Stimulated activated CD4-positive, alpha-beta T cell treated with anti-CD3 and anti-CD28 coated beads, TNF-alpha, amount 100 ng/mL, for 48 hours (primary cell): ENCODE results near the gene GCSH.
"Not testable (repeated sequence)": the region's sequence is repeated elsewhere in the genome, so short reads cannot be mapped to it uniquely, and the experiment has no call there.

Experiments used
- DNase-seq, 3 donors: peaks; one replicate each; pipeline ENCODE4 v3.0.0-alpha.2; 2020; ENCODE audit warnings: low read depth in 3 of 3

GCSH gene

GRCh38 chr16:81095953-81096714, at the start of gene GCSH:
GCSH (minus strand) TSS chr16:81096395; CDS start chr16:81096278, 117 bp downstream.
- DNase-seq, result peak; percentile 92 to 97 (median 96)

DNA sequence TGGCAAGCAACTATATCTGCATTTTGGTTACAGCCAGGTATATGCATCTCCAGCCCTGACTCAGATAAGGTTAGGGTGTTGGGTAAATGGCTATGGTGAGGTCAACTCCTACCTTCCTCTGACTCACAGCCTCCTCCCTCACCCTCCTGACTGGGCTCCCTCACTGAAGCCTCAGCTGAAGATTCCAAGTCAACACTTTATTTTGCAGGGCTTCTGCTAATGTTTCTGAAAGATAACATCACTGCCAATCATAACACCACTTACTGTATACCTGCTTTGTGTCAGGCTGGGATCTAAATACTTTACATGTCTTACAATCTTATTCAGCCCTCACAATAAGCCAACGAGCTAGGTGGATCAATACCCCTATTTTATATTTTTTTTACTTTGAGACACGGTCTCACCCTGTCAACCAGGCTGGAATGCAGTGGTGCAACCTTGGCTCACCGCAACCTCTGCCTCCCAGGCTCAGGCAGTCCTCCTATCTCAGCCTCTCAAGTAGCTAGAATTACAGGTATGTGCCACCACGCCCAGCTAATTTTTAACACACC, 47.8 kb upstream of the GCSH start:
- no peak for DNase-seq

DNA sequence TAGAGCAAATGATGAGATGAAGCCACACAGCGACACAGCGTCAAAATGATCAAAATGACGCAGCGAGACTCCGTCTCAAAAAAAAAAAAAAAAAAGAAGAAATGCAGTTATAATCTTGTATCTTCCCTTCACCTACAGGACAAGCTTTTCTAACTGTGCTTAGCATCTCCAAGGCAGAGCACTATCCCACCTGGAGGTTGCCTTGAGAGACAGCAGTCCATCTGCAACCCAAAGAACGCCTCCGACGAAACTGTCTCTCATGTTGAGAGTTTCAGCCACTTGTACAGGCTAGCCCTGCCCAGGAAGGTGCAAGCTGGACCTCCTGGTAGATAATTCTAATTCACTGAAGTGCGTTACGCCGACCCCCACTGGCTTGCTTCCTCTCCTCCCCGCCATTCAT, 46.7 kb upstream of the GCSH start:
- DNase-seq, result no peak

GRCh38 chr16:81140930-81141780, 45.0 kb upstream of the GCSH start:
- peak in 1 of 3 donors; percentile 8 for DNase-seq

DNA sequence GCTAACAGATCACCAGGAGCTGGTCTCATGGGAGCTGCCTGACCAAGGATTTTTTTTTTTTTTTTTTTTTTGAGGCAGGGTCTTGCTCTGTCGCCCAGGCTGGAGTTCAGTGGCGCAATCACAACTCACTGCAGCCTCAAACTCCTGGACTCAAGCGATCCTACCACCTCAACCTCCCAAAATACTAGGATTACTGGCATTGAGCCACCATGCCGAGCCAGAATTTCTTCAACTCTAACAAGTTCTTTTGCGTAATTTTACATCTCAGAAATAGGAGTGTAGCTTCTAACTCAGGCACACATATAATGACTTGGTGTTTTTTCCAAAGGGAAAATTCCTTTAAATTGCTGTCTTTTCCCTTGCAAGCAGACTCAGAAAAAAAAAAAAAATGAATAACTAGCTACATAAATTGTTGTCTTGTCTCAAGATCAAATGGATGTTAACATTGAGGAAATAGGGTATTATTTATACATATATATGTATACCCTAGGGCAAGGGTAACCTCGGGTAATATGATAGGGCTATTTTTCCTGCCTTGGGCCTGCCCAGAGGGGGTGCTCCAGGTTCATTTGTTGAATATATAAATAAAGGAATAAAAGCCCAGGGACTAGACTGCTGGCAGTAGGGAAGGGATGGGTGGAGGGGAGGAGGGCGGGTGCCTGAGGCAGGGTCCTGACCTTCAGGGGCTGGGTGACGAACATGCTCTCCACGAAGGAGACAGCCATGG, 42.8 kb upstream of the GCSH start:
- no peak for DNase-seq

DNA sequence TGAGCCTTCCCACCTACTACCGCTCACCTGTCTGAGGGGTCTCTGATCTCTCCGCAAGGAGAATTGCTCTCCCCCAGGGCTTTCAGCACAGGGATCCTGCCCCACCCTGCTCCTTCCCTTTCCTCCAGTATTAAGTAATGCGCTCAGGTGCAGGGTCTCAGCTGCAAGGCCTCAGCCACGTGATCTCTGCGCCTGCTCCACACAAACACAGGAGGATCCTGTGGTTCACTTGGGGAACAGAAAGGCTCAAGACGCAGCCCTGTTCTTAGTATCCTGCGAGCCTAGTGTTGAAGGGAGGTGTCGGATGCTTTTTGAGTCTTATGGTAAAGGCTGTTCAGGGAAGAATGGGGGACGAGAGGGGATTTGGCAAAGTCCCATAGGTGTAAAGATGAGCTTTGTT, 41.6 kb upstream of the GCSH start:
- DNase-seq, result no peak

- DNase-seq, result no peak
These were observed 40.5 kb upstream of the GCSH start for GRCh38 chr16:81136390-81137335.

- no peak for DNase-seq
These were observed 33.9 kb upstream of the GCSH start for GRCh38 chr16:81130126-81130525.

- no peak for DNase-seq
These were observed 32.7 kb upstream of the GCSH start for GRCh38 chr16:81128726-81129524.

DNA sequence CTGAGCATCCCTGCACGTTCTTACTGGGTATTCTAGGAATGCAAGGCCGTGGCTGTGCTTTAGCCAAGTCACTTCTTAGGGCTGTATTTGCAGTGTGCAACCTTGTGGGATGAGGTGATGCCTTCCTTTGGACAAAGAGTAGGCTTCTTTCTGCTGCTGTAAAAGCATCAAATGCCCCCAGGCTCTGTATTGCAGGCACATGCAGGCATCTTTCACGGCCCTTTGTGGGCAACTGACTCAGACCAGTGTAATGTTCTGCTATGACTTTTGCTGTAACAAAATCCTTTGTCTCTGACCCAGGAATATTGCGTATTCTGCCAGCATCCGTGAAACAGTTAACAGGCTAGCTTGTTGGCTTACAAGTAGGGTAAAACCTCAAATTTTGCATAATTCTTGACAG, 30.9 kb upstream of the GCSH start:
- no peak for DNase-seq

- no peak for DNase-seq
These were observed 27.1 kb upstream of the GCSH start for GRCh38 chr16:81123092-81123852.

- DNase-seq, result no peak
These were observed 25.3 kb upstream of the GCSH start for GRCh38 chr16:81121474-81121990.

GRCh38 chr16:81117436-81117835, 21.2 kb upstream of the GCSH start:
- no peak for DNase-seq

DNA sequence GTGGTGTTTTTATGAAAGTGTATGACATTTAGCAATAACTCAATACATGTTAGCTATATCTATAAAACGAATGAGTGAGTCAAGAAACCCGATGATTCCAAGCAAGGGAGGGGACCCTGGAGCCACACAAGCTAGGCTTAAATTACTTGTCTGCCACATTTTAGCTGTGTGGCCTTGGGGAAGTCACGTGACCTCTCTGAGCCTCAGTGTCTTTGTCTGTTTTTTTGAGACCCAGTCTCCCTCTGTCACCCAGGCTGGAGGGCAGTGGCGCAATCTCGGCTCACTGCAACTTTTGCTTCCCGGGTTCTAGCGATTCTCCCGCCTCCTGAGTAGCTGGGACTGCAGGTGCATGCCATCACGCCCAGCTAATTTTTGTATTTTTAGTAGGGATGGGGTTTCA, 20.1 kb upstream of the GCSH start:
- DNase-seq, result no peak

- DNase-seq, result no peak
These were observed 16.3 kb upstream of the GCSH start for GRCh38 chr16:81112453-81112852.

- DNase-seq, result not testable (repeated sequence)
These were observed 13.1 kb upstream of the GCSH start for GRCh38 chr16:81109274-81109673.

- DNase-seq, result no peak
These were observed 11.3 kb upstream of the GCSH start for GRCh38 chr16:81107511-81107910.

DNA sequence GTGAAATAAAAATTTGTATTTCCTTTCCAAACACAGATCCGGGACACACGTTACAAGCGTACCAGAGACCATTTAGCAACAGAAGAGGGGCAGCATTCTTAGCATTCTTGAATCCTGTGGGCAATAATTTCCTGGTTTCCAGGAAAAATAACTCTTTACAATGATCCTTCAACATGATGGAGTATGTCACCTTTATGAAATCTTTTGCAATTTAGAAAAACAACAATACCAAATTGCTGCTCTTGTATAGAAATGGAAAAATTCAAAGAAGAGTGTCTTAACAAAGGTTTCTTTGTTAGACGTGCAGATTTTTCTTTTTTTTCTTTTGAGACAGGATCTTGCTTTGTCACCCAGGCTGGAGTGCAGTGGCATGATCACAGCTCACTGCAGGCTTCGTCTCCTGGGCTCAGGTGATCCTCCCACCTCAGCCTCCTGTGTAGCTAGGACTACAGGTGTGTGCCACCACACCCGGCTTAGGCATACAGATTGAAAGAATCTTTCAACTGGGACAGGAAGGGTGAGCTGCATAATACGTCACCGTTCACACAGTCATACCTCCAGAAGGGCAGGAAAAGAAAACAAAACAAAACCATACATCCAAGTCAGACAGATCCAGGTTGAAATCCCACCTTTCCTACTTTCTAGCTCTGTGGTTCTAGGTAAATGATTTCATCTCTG, 10.8 kb upstream of the GCSH start:
- no peak for DNase-seq
